SK-N-SH (cell line): ENCODE data around the gene PATE1. TPM values are rescaled to one million over a fixed set of nuclear protein-coding genes. Genes with fewer than 3 reads are reported as not detected.

ENCODE experiments used
- CTCF ChIA-PET: fragments of 300-600, 350-600 bp; formaldehyde crosslinking; extraction: SDS; loops from one replicate; lab custom pipeline; 2021; lab: Yijun Ruan, JAX
- POLR2A ChIA-PET: fragments of 350-600 bp; sonication (Branson Sonifier 250); formaldehyde crosslinking; extraction: SDS; loops from one replicate; lab custom pipeline; 2020; ENCODE audit warnings: antibody characterized with exemption, inconsistent platforms; lab: Yijun Ruan, JAX
- DNase-seq: peaks from one replicate; pipeline ENCODE4 v3.0.0; 2012
- H2AFZ ChIP-seq: fragments of 200-600 bp; sonication (generic); 2 replicates; pipeline ENCODE4 v1.8.1; 2016; ENCODE audit warnings: antibody characterized with exemption, mild to moderate bottlenecking, low read depth
- H3F3A ChIP-seq: fragments of 200-600 bp; sonication (generic); replicated peaks from 2 replicates; pipeline ENCODE3; 2016; ENCODE audit warnings: antibody characterized with exemption, mild to moderate bottlenecking; ENCODE audit not compliant: insufficient read depth
- H3K27ac ChIP-seq, 2 experiments: fragments of 200-500 bp in 1 of 2; fragments of 200-600 bp in 1 of 2; sonication (Bioruptor generic) in 1 of 2; sonication (generic), shearing (Covaris generic) in 1 of 2; 2 replicates each; pipeline versions ENCODE4 v1.5.1 to v1.6.1; 2014 to 2016; ENCODE audit warnings: low read depth in 2 of 2, inconsistent platforms in 1 of 2, low read length in 1 of 2, mild to moderate bottlenecking in 1 of 2, mixed read lengths in 1 of 2
- H3K27me3 ChIP-seq: fragments of 200-600 bp; sonication (generic), shearing (Covaris generic); 2 replicates; pipeline ENCODE4 v1.6.1; 2016; ENCODE audit warnings: mixed run types; ENCODE audit not compliant: insufficient read depth
- H3K36me3 ChIP-seq, 2 experiments: fragments of 200-500 bp in 1 of 2; fragments of 200-600 bp in 1 of 2; sonication (Bioruptor generic) in 1 of 2; sonication (generic) in 1 of 2; replicated peaks in 1 of 2; 2 replicates each; pipeline versions ENCODE3 to v1.5.1; 2014 to 2016; ENCODE audit warnings: low read length in 1 of 2, mild to moderate bottlenecking in 1 of 2; ENCODE audit not compliant: insufficient read depth in 2 of 2, control insufficient read depth in 1 of 2
- H3K4me1 ChIP-seq, 2 experiments: fragments of 200-500 bp in 1 of 2; fragments of 200-600 bp in 1 of 2; sonication (Bioruptor generic) in 1 of 2; sonication (generic), shearing (Covaris generic) in 1 of 2; 2 replicates each; pipeline versions ENCODE4 v1.5.1 to v1.6.1; 2014 to 2016; ENCODE audit warnings: low read depth in 1 of 2, low read length in 1 of 2, mixed run types in 1 of 2; ENCODE audit not compliant: insufficient read depth in 2 of 2, control insufficient read depth in 1 of 2
- H3K4me2 ChIP-seq: fragments of 200-600 bp; sonication (generic), shearing (Covaris generic); 2 replicates; pipeline ENCODE4 v1.6.1; 2017; ENCODE audit warnings: mixed run types
- H3K4me3 ChIP-seq, 2 experiments: fragments of 200-500 bp in 1 of 2; fragments of 200-600 bp in 1 of 2; sonication (Bioruptor generic) in 1 of 2; sonication (generic), shearing (Covaris generic) in 1 of 2; 2 replicates each; pipeline versions ENCODE4 v1.5.1 to v1.8.1; 2014 to 2016; ENCODE audit warnings: low read depth in 2 of 2, inconsistent platforms in 1 of 2, low read length in 1 of 2, mild to moderate bottlenecking in 1 of 2, mixed read lengths in 1 of 2, moderate library complexity in 1 of 2
- H3K79me2 ChIP-seq: fragments of 200-600 bp; sonication (generic); 2 replicates; pipeline ENCODE4 v1.8.1; 2017; ENCODE audit warnings: mild to moderate bottlenecking; ENCODE audit not compliant: insufficient read depth
- H3K9ac ChIP-seq: fragments of 200-600 bp; sonication (generic); 2 replicates; pipeline ENCODE4 v1.6.1; 2017; ENCODE audit warnings: mixed run types
- H3K9me2 ChIP-seq: fragments of 200-600 bp; sonication (generic); 2 replicates; pipeline ENCODE4 v1.6.1; 2017; ENCODE audit warnings: mixed run types
- H3K9me3 ChIP-seq: fragments of 200-600 bp; sonication (generic); 2 replicates; pipeline ENCODE4 v1.6.1; 2017; ENCODE audit warnings: mixed run types, mild to moderate bottlenecking, moderate library complexity
- H4K20me1 ChIP-seq: fragments of 200-600 bp; sonication (generic); 2 replicates; pipeline ENCODE4 v1.6.1; 2017; ENCODE audit warnings: mild to moderate bottlenecking, mixed run types; ENCODE audit not compliant: insufficient read depth
- CHD2 ChIP-seq: fragments of 150-350 bp; IDR thresholded peaks from 2 replicates; pipeline ENCODE4 v1.6.1; 2018; ENCODE audit warnings: low read length; ENCODE audit not compliant: partially characterized antibody
- ELF1 ChIP-seq: IDR thresholded peaks from 2 replicates; pipeline ENCODE4 v1.4.0; 2012
- EP300 ChIP-seq, 2 experiments: IDR thresholded peaks; 2 replicates each; pipeline versions ENCODE4 v1.4.0 to v1.6.1; 2012; ENCODE audit warnings: borderline replicate concordance in 1 of 2, low read depth in 1 of 2, low read length in 1 of 2
- EZH2phosphoT487 ChIP-seq: fragments of 200-600 bp; sonication (generic); IDR thresholded peaks from 2 replicates; pipeline ENCODE4 v1.6.1; 2017; ENCODE audit warnings: low read depth, mixed run types, mild to moderate bottlenecking, antibody characterized with exemption, moderate library complexity, borderline replicate concordance
- FOSL2 ChIP-seq: IDR thresholded peaks from 2 replicates; pipeline ENCODE4 v1.4.0; 2012; ENCODE audit warnings: low read depth, mild to moderate bottlenecking, moderate library complexity, borderline replicate concordance
- FOXM1 ChIP-seq: IDR thresholded peaks from 2 replicates; pipeline ENCODE4 v1.4.0; 2012; ENCODE audit warnings: low read depth, mild to moderate bottlenecking
- MEF2A ChIP-seq: IDR thresholded peaks from 2 replicates; pipeline ENCODE4 v1.4.0; 2012; ENCODE audit warnings: low read depth, borderline replicate concordance
- MXI1 ChIP-seq: IDR thresholded peaks from 2 replicates; pipeline ENCODE4 v1.6.1; 2012; ENCODE audit warnings: mild to moderate bottlenecking, low read depth, low read length, improper control_type of control experiment
- NFIC ChIP-seq: IDR thresholded peaks from 2 replicates; pipeline ENCODE4 v1.4.0; 2012; ENCODE audit warnings: borderline replicate concordance
- NRF1 ChIP-seq: IDR thresholded peaks from 2 replicates; pipeline ENCODE4 v1.6.1; 2012; ENCODE audit warnings: low read depth, mild to moderate bottlenecking, low read length
- POLR2AphosphoS5 ChIP-seq: IDR thresholded peaks from 2 replicates; pipeline ENCODE4 v1.6.1; 2012; ENCODE audit warnings: low read depth, low read length
- RAD21 ChIP-seq: IDR thresholded peaks from 2 replicates; pipeline ENCODE4 v1.6.1; 2012; ENCODE audit warnings: mild to moderate bottlenecking, low read length
- RCOR1 ChIP-seq: fragments of 150-350 bp; IDR thresholded peaks from 2 replicates; pipeline ENCODE4 v1.6.1; 2017; ENCODE audit warnings: antibody characterized with exemption, low read length
- REST ChIP-seq: IDR thresholded peaks from 2 replicates; pipeline ENCODE4 v1.6.1; 2012; ENCODE audit warnings: mild to moderate bottlenecking, low read depth, low read length, moderate library complexity
- RFX5 ChIP-seq: IDR thresholded peaks from 2 replicates; pipeline ENCODE4 v1.6.1; 2012; ENCODE audit warnings: mild to moderate bottlenecking, improper control_type of control experiment, low read length
- SIN3A ChIP-seq: IDR thresholded peaks from 2 replicates; pipeline ENCODE4 v1.6.1; 2012; ENCODE audit warnings: low read depth, mild to moderate bottlenecking, low read length, moderate library complexity, borderline replicate concordance
- TAF1 ChIP-seq: IDR thresholded peaks from 2 replicates; pipeline ENCODE4 v1.6.1; 2012; ENCODE audit warnings: low read depth, mild to moderate bottlenecking, low read length, moderate library complexity, borderline replicate concordance
- TEAD4 ChIP-seq: IDR thresholded peaks from 2 replicates; pipeline ENCODE4 v1.4.0; 2012; ENCODE audit warnings: mild to moderate bottlenecking, borderline replicate concordance; ENCODE audit not compliant: insufficient read depth
- YY1 ChIP-seq: IDR thresholded peaks from 2 replicates; pipeline ENCODE4 v1.4.0; 2012; ENCODE audit warnings: low read depth, mild to moderate bottlenecking
- ZBTB33 ChIP-seq: IDR thresholded peaks from 2 replicates; pipeline ENCODE4 v1.4.0; 2012; ENCODE audit warnings: low read depth, borderline replicate concordance
- WGBS: methylation state at CpG from one replicate; pipeline ENCODE4 v1.1.6; 2017; ENCODE audit warnings: low lambda C conversion rate; 5-methylcytosine and 5-hydroxymethylcytosine counted together
- polyA plus RNA-seq, 3 experiments: library from polyadenylated mRNA; depleted of rRNA; stranded (reverse); fragments of >200 nt; gene quantifications; 2 replicates each; pipeline ENCODE4 v1.2.3, GENCODE V29; 2012

PATE1 gene
- polyA plus RNA-seq, 1 of the 3 experiments (the other 2 are of a cell fraction), result not detected

- Histone ChIP-seq H3K36me3 (no peaks in the 10 kb centered on the region), H3K4me1 (no peaks in the 10 kb centered on the region), H3K9me3 (no peaks in the 10 kb centered on the region), H4K20me1 (no peaks in the 10 kb centered on the region), H3K79me2 (no peaks in the 10 kb centered on the region), H3K9ac (no peak overlapping the region), H3K4me3 (no peak overlapping the region), H3K4me2 (no peak overlapping the region), H3K9me2 (no peaks in the 10 kb centered on the region), H3K27me3 (no peaks in the 10 kb centered on the region), H3F3A (no peaks in the 10 kb centered on the region), H3K27ac (no peak overlapping the region), H2AFZ (no peak overlapping the region)
- CTCF ChIA-PET, result no interaction called here
- 66% methylated on average over 4 of the region's 4 CpGs for WGBS
- POLR2A ChIA-PET, result no interaction called here
- no peak for DNase-seq
- TF ChIP-seq CHD2 (no peak), FOSL2 (no peak), TEAD4 (no peak), RFX5 (no peak), ELF1 (no peak), YY1 (no peak), TAF1 (no peak), RAD21 (no peak), REST (no peak), EP300 (IDR thresholded peaks at IDR 0.05; ENCODE audit: borderline replicate concordance in 1 of 2, low read depth in 1 of 2, low read length in 1 of 2) (no peak), NRF1 (no peak), FOXM1 (no peak)
Observed at GRCh38 chr11:125790825-125791224, 44.7 kb downstream of the PATE1 start.

- TF ChIP-seq YY1, result no peak
- TF ChIP-seq MEF2A, result no peak
- no peak for TF ChIP-seq EZH2phosphoT487
- TF ChIP-seq TAF1, result no peak
- no peak for TF ChIP-seq RFX5
- TF ChIP-seq NFIC, result no peak
- TF ChIP-seq SIN3A, result no peak
- TF ChIP-seq POLR2AphosphoS5, result no peak
- no peak for TF ChIP-seq FOXM1
- TF ChIP-seq RCOR1, result no peak
- TF ChIP-seq ZBTB33, result no peak
- TF ChIP-seq TEAD4, result no peak
- TF ChIP-seq MXI1, result no peak
- Histone ChIP-seq H3K9me2 (no peaks in the 10 kb centered on the region), H3K9ac (no peak overlapping the region), H3K36me3 (no peaks in the 10 kb centered on the region), H3K27ac (no peak overlapping the region), H3K4me3 (no peak overlapping the region), H4K20me1 (no peaks in the 10 kb centered on the region), H3K4me2 (no peak overlapping the region), H3K9me3 (peaks cover 9% of the 10 kb centered on the region), H3K79me2 (no peaks in the 10 kb centered on the region), H3F3A (no peaks in the 10 kb centered on the region), H2AFZ (no peak overlapping the region), H3K4me1 (no peaks in the 10 kb centered on the region), H3K27me3 (no peaks in the 10 kb centered on the region)
- ChIA-PET CTCF (no interaction called here), POLR2A (no interaction called here)
- no peak for DNase-seq
- WGBS, result 0% methylated on average over 4 of the region's 4 CpGs
Observed at GRCh38 chr11:125797641-125798040, 51.6 kb downstream of the PATE1 start.
